B cell (primary cell): ENCODE data around the gene LINC00305. TPM values are rescaled to one million over a fixed set of nuclear protein-coding genes. Genes with fewer than 3 reads are reported as not detected.

ENCODE experiments used
- ATAC-seq: fragments of 200-7000 bp; cut with Tn5 transposase; one replicate; pipeline ENCODE4 v1.10.0; 2021; ENCODE audit warnings: low read depth, mild to moderate bottlenecking, moderate number of reproducible peaks, moderate library complexity
- CTCF ChIA-PET: fragments of 350-600 bp; sonication (Branson Sonifier 250); formaldehyde crosslinking; loops from one replicate; lab custom pipeline; 2021; ENCODE audit warnings: antibody characterized with exemption, inconsistent platforms; lab: Charles Lee
- POLR2A ChIA-PET: fragments of 350-600 bp; sonication (Branson Sonifier 250); formaldehyde crosslinking; loops from one replicate; lab custom pipeline; 2021; ENCODE audit warnings: antibody characterized with exemption; lab: Charles Lee
- DNase-seq: peaks from one replicate; pipeline ENCODE4 v3.0.0; 2013
- H2AFZ ChIP-seq: 2 replicates; pipeline ENCODE4 v1.6.1; 2012; ENCODE audit warnings: mild to moderate bottlenecking, low read depth, low read length; ENCODE audit not compliant: insufficient read depth, poor library complexity, severe bottlenecking
- H3K27ac ChIP-seq, 2 donors: 1 replicate in 1 of 2; 2 replicates in 1 of 2; pipeline ENCODE4 v1.5.1; 2012 to 2013; ENCODE audit warnings: low read length in 2 of 2, mild to moderate bottlenecking in 2 of 2, moderate library complexity in 1 of 2
- H3K27me3 ChIP-seq, 4 experiments: fragments of 200-600 bp in 1 of 4; sonication (generic) in 1 of 4; replicated peaks in 1 of 4; 1 replicate in 2 of 4; 2 replicates in 2 of 4; pipeline versions ENCODE4 v1.6.1 to v1.7.0; 2013 to 2016; ENCODE audit warnings: low read length in 3 of 4, mild to moderate bottlenecking in 2 of 4, mixed read lengths in 1 of 4, moderate library complexity in 1 of 4; ENCODE audit not compliant: insufficient read depth in 4 of 4, control insufficient read depth in 3 of 4; ENCODE audit errors: control extremely low read depth in 1 of 4
- H3K36me3 ChIP-seq, 2 experiments: replicated peaks in 1 of 2; 1 replicate in 1 of 2; 2 replicates in 1 of 2; pipeline versions ENCODE4 v1.6.1 to v1.7.1; 2013; ENCODE audit warnings: low read length in 1 of 2; ENCODE audit not compliant: insufficient read depth in 2 of 2, control insufficient read depth in 1 of 2; ENCODE audit errors: control extremely low read depth in 1 of 2, extremely low read depth in 1 of 2
- H3K4me1 ChIP-seq, 2 donors: fragments of 200-600 bp in 1 of 2; sonication (generic) in 1 of 2; 1 replicate in 1 of 2; 2 replicates in 1 of 2; pipeline versions ENCODE4 v1.5.1 to v1.6.1; 2013 to 2017; ENCODE audit warnings: low read length in 2 of 2; ENCODE audit not compliant: control insufficient read depth in 2 of 2, insufficient read depth in 2 of 2
- H3K4me2 ChIP-seq: replicated peaks from 2 replicates; pipeline ENCODE3; 2012; ENCODE audit warnings: mild to moderate bottlenecking, low read depth, low read length; ENCODE audit not compliant: poor library complexity, severe bottlenecking
- H3K4me3 ChIP-seq, 5 experiments: fragments of 200-600 bp in 1 of 5; sonication (generic) in 1 of 5; 1 replicate in 3 of 5; 2 replicates in 2 of 5; pipeline versions ENCODE4 v1.5.1 to v1.7.0; 2011 to 2016; ENCODE audit warnings: low read length in 4 of 5, mild to moderate bottlenecking in 4 of 5, low read depth in 2 of 5, control low read depth in 1 of 5, moderate library complexity in 1 of 5; ENCODE audit not compliant: insufficient read depth in 1 of 5; ENCODE audit errors: control extremely low read depth in 1 of 5, extremely low read depth in 1 of 5
- H3K79me2 ChIP-seq: fragments of 200-600 bp; sonication (generic); one replicate; pipeline ENCODE4 v1.6.0; 2016; ENCODE audit warnings: low read length; ENCODE audit not compliant: control insufficient read depth, insufficient read depth
- H3K9ac ChIP-seq: fragments of 200-600 bp; sonication (generic); 2 replicates; pipeline ENCODE4 v1.6.1; 2017; ENCODE audit warnings: mild to moderate bottlenecking, low read length, moderate library complexity
- H3K9me3 ChIP-seq, 3 donors: one replicate each; pipeline versions ENCODE4 v1.6.1 to v1.7.1; 2013; ENCODE audit warnings: low read length in 2 of 3; ENCODE audit not compliant: control insufficient read depth in 2 of 3, insufficient read depth in 1 of 3; ENCODE audit errors: control extremely low read depth in 1 of 3
- H4K20me1 ChIP-seq: 2 replicates; pipeline ENCODE4 v1.6.0; 2012; ENCODE audit warnings: mild to moderate bottlenecking, low read length; ENCODE audit not compliant: insufficient read depth, control insufficient read depth, poor library complexity, severe bottlenecking
- H3K27ac Mint-ChIP-seq: one replicate; pipeline ENCODE4 v1.8.0; 2021; ENCODE audit warnings: mixed read lengths
- H3K27me3 Mint-ChIP-seq: one replicate; pipeline ENCODE4 v1.8.0; 2021; ENCODE audit warnings: mixed read lengths
- H3K4me1 Mint-ChIP-seq: one replicate; pipeline ENCODE4 v1.8.0; 2021; ENCODE audit warnings: mixed read lengths
- H3K4me3 Mint-ChIP-seq: one replicate; pipeline ENCODE4 v1.8.0; 2021; ENCODE audit warnings: mixed read lengths
- H3K9me3 Mint-ChIP-seq: one replicate; pipeline ENCODE4 v1.8.0; 2022; ENCODE audit warnings: mixed read lengths; ENCODE audit not compliant: insufficient read depth
- CTCF ChIP-seq: fragments of 200-600 bp; IDR thresholded peaks from one replicate; pipeline ENCODE4 v1.8.0; 2022; ENCODE audit warnings: antibody characterized with exemption, mild to moderate bottlenecking
- EZH2 ChIP-seq: IDR thresholded peaks from 2 replicates; pipeline ENCODE4 v1.6.1; 2012; ENCODE audit warnings: borderline replicate concordance, low read depth, mild to moderate bottlenecking, moderate library complexity, low read length; ENCODE audit not compliant: insufficient read depth, poor library complexity, severe bottlenecking
- WGBS: methylation state at CpG from one replicate; pipeline ENCODE4 v1.1.5; 2013; ENCODE audit warnings: missing lambda C conversion rate; ENCODE audit not compliant: insufficient coverage; 5-methylcytosine and 5-hydroxymethylcytosine counted together
- intact Hi-C: fragments of 100-400 bp; cut with micrococcal nuclease; formaldehyde crosslinking; loops from one replicate; pipeline ENCODE4 v1.10.0; 2022
- polyA plus RNA-seq: library from polyadenylated mRNA; depleted of rRNA; stranded (reverse); fragments of >200 nt; gene quantifications from 2 replicates; pipeline ENCODE4 v1.2.3, GENCODE V29; 2012
- total RNA-seq, 2 donors: library from RNA; stranded (reverse); fragments of 120-200 nt in 1 of 2; gene quantifications; 1 replicate in 1 of 2; 2 replicates in 1 of 2; pipeline versions ENCODE4 v1.2.3 to v1.2.4, GENCODE V29; 2013 to 2022

The LINC00305 gene
- total and polyA plus RNA-seq, 2 donors (not counting 1 experiment from before 2014, with no cell fraction given), result not detected

GRCh38 chr18:64111950-64112349 lies 36.9 kb downstream of the LINC00305 start:
- no peaks in the 10 kb centered on the region for H3K9me3 Mint-ChIP-seq
- H3K36me3 ChIP-seq, result no peaks in the 10 kb centered on the region
- no peak overlapping the region for H3K27ac Mint-ChIP-seq
- no peaks in the 10 kb centered on the region for H3K4me1 Mint-ChIP-seq
- DNase-seq (no peak), ATAC-seq (no peak)
- H3K4me1 ChIP-seq, result no peaks in the 10 kb centered on the region
- no peaks in the 10 kb centered on the region for H3K9me3 ChIP-seq
- ChIA-PET POLR2A (no interaction called here), CTCF (no interaction called here)
- H3K27me3 ChIP-seq, result no peaks in the 10 kb centered on the region
- no peak overlapping the region for H3K27ac ChIP-seq
- no peak overlapping the region for H2AFZ ChIP-seq
- no peak overlapping the region for H3K9ac ChIP-seq
- TF ChIP-seq CTCF (no peak), EZH2 (no peak)
- H3K4me3 ChIP-seq, result no peak overlapping the region
- intact Hi-C loops, result no loop called here
- H3K27me3 Mint-ChIP-seq, result no peaks in the 10 kb centered on the region
- no peak overlapping the region for H3K4me3 Mint-ChIP-seq
- no peak overlapping the region for H3K4me2 ChIP-seq
- WGBS, result 100% methylated on average over 1 of the region's 9 CpGs
- no peaks in the 10 kb centered on the region for H4K20me1 ChIP-seq
- H3K79me2 ChIP-seq, result no peaks in the 10 kb centered on the region

- TF ChIP-seq CTCF, result no peak
- TF ChIP-seq EZH2, result no peak
- DNase-seq, result no peak
- intact Hi-C loops, result no loop called here
- POLR2A ChIA-PET, result no interaction called here
- no peaks in the 10 kb centered on the region for H3K4me1 ChIP-seq
- 32% methylated on average over 5 of the region's 7 CpGs for WGBS
- CTCF ChIA-PET, result no interaction called here
- Mint-ChIP-seq H3K4me1 (no peaks in the 10 kb centered on the region), H3K4me3 (no peak overlapping the region), H3K9me3 (no peaks in the 10 kb centered on the region), H3K27ac (no peak overlapping the region), H3K27me3 (no peaks in the 10 kb centered on the region)
- H3K36me3 ChIP-seq, result no peaks in the 10 kb centered on the region
- H3K4me3 ChIP-seq, result no peak overlapping the region
- H2AFZ ChIP-seq, result no peak overlapping the region
- no peak overlapping the region for H3K27ac ChIP-seq
- H4K20me1 ChIP-seq, result no peaks in the 10 kb centered on the region
- H3K79me2 ChIP-seq, result no peaks in the 10 kb centered on the region
- H3K9me3 ChIP-seq, result no peaks in the 10 kb centered on the region
- no peak overlapping the region for H3K9ac ChIP-seq
- no peak overlapping the region for H3K4me2 ChIP-seq
- no peaks in the 10 kb centered on the region for H3K27me3 ChIP-seq
- ATAC-seq, result no peak
Measured at GRCh38 chr18:64110692-64111480, 38.0 kb downstream of the LINC00305 start.
